SK-N-DZ (cell line): ENCODE measurements around the gene PPM1A.

Source experiments
- DNase-seq: peaks from one replicate; pipeline ENCODE4 v3.0.0-alpha.2; 2015; ENCODE audit warnings: low spot score

Gene PPM1A

GRCh38 chr14:60226298-60226697 is 22.7 kb upstream of the PPM1A start:
- DNase-seq = no peak

GRCh38 chr14:60227291-60227690 is 21.7 kb upstream of the PPM1A start:
- DNase-seq = no peak

GRCh38 chr14:60229614-60230013 is 19.4 kb upstream of the PPM1A start:
- no peak for DNase-seq

- DNase-seq = no peak
Measured at GRCh38 chr14:60232185-60232584, 16.8 kb upstream of the PPM1A start.

- no peak for DNase-seq
Measured at GRCh38 chr14:60233251-60233650, 15.8 kb upstream of the PPM1A start.

GRCh38 chr14:60233891-60234290 is 15.1 kb upstream of the PPM1A start:
- no peak for DNase-seq

GRCh38 chr14:60235440-60235839 is 13.6 kb upstream of the PPM1A start:
- DNase-seq = no peak

GRCh38 chr14:60238955-60239354 is 10.1 kb upstream of the PPM1A start:
- no peak for DNase-seq

GRCh38 chr14:60240139-60240856 is 8.7 kb upstream of the PPM1A start:
- no peak for DNase-seq

GRCh38 chr14:60241091-60241490 is 7.9 kb upstream of the PPM1A start:
- DNase-seq = no peak

- no peak for DNase-seq
Measured at GRCh38 chr14:60242429-60242828, 6.6 kb upstream of the PPM1A start.

GRCh38 chr14:60245380-60246177 is 3.4 kb upstream of the PPM1A start:
- no peak for DNase-seq

GRCh38 chr14:60247994-60248696 is 876 bp upstream of the PPM1A start:
- peak; percentile 91 for DNase-seq

GRCh38 chr14:60249321-60250256 is 568 bp downstream of the PPM1A start:
- DNase-seq = peak; percentile 77

GRCh38 chr14:60250257-60251035 is 1.4 kb downstream of the PPM1A start:
- DNase-seq = peak; percentile 17

GRCh38 chr14:60251877-60252276 is 2.9 kb downstream of the PPM1A start:
- no peak for DNase-seq

GRCh38 chr14:60252630-60253029 is 3.6 kb downstream of the PPM1A start:
- no peak for DNase-seq

- no peak for DNase-seq
Measured at GRCh38 chr14:60253649-60254048, 4.6 kb downstream of the PPM1A start.

- DNase-seq = no peak
Measured at GRCh38 chr14:60254176-60254575, 5.2 kb downstream of the PPM1A start.

- DNase-seq = no peak
Measured at GRCh38 chr14:60257865-60258264, 8.8 kb downstream of the PPM1A start.

- no peak for DNase-seq
Measured at GRCh38 chr14:60265163-60265562, 16.1 kb downstream of the PPM1A start.
